Stimulated activated CD8-positive, alpha-beta memory T cell treated with anti-CD3 and anti-CD28 coated beads, Interleukin-15, amount 100 ng/mL, for 48 hours (primary cell): ENCODE measurements around the gene EAPP.
"Not testable (repeated sequence)": the region's sequence is repeated elsewhere in the genome, so short reads cannot be mapped to it uniquely, and the experiment has no call there.

ENCODE experiments used
- DNase-seq, 2 donors: peaks; one replicate each; pipeline ENCODE4 v3.0.0-alpha.2; 2020; ENCODE audit warnings: low read depth in 2 of 2

Gene EAPP

GRCh38 chr14:34482463-34482862 is 57.0 kb downstream of the EAPP start:
- DNase-seq, result no peak

DNA sequence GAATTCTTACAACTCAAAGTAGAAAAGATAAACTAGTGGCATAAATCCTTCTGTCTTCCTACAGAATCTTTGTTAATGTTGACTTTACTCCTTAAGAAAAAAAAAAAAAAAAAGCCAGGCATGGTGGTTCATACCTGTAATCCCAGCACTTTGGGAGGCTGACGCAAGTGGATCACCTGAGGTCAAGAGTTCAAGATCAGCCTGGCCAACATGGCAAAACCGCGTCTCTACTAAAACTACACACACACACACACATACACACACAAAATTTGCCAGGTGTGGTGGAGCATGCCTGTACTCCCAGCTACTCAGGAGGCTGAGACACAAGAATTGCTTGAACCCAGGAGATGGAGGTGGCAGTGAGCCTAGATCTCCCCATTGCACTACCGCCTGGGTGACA is 59.8 kb downstream of the EAPP start:
- DNase-seq, result no peak

GRCh38 chr14:34478261-34478660 is 61.2 kb downstream of the EAPP start:
- no peak for DNase-seq

DNA sequence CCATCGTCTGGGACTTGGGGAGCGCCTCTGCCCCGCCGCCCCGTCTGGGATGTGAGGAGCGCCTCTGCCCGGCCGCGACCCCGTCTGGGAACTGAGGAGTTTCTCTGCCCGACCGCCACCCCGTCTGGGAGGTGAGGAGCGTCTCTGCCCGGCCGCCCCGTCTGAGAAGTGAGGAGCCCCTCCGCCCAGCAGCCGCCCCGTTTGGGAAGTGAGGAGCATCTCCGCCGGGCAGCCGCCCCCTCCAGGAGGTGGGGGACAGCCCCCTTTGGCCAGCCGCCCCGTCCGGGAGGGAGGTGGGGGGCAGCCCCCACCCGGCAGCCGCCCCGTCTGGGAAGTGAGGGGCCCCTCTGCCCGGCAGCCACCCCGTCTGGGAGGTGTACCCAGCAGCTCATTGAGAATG is 63.5 kb downstream of the EAPP start:
- DNase-seq, result not testable (repeated sequence)

- no peak for DNase-seq
These were observed 64.3 kb downstream of the EAPP start for GRCh38 chr14:34475163-34475562.

DNA sequence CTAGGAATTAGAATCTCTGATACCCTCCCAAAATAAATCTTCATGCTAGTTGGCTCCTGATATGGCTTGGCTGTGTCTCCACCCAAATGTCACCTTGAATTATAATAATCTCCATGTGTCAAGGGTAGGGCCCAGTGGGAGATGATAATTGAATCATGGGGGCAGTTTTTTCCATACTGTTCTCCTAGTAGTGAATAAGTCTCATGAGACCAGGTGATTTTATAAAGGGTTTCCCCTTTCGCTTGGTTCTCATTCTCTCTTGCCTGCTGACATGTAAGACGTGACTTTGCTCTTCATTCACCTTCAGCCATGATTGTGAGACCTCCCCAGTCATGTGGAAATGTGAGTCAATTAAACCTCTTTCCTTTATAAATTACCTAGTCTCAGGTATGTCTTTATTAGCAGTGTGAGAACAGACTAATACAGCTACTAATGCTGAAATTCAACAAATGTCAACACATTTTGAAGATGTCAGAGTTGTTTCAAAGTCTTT is 65.3 kb downstream of the EAPP start:
- no peak for DNase-seq

GRCh38 chr14:34472706-34473279 is 66.7 kb downstream of the EAPP start:
- DNase-seq, result no peak

DNA sequence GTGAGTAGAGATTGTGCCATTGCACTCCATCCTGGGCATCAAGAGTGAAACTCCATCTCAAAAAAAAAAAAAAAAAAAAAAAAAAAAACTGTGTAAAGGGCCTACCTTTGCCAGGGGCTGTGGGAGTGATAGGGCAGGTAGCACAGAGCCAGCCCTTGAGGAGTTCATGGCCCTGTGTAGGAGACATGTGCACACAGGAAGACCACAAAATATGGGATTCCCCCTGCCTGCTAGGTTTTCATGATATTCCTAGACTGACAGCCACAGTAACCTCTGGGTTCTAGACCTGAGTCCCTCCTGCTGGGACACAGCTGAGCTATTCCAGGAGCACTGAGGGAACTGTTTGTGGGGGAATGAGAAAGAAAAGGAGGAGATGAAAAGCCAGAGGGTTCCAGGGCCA is 69.2 kb downstream of the EAPP start:
- no peak for DNase-seq

DNA sequence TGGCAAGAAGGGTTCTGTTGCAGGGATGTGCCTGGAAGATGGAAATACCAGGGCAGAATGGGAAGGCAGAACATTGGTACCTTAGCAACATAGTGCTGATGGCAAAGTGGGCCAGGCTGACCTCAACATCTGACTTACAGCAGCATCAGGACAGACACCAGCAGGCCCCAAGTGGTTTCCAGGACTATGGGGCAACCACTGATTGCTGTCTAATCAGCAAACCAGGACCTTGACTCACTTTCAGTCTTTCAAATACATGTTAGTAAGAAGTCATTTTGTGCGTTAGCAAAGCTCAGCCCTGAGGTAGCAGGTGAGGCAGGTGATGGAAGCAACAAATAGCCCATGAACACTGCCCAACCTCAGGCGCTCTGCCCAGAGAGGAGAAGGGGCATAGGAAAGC is 72.8 kb downstream of the EAPP start:
- no peak for DNase-seq
